Adrenal gland (tissue), 5 donors: ENCODE measurements around the gene PPP1R12B.

ENCODE experiments used
- POLR2A ChIP-seq, 2 donors: fragments of 450-650 bp; IDR thresholded peaks; one replicate each; pipeline ENCODE4 v1.6.1; 2017; ENCODE audit warnings: antibody characterized with exemption in 2 of 2, mild to moderate bottlenecking in 2 of 2, moderate library complexity in 1 of 2
- TF ChIP-seq, protein P1 (sequence below), 6 experiments: fragments of 450-650 bp in 4 of 6; fragments of 200-600 bp in 2 of 6; sonication (generic) in 1 of 6; IDR thresholded peaks; 1 replicate in 5 of 6; 2 replicates in 1 of 6; pipeline versions ENCODE4 v1.5.1 to v1.8.0; 2016 to 2021; ENCODE audit warnings: antibody characterized with exemption in 6 of 6, mild to moderate bottlenecking in 2 of 6, moderate library complexity in 1 of 6
- donor health status: DM: no; HTN: no; CAD: no.

DNA sequence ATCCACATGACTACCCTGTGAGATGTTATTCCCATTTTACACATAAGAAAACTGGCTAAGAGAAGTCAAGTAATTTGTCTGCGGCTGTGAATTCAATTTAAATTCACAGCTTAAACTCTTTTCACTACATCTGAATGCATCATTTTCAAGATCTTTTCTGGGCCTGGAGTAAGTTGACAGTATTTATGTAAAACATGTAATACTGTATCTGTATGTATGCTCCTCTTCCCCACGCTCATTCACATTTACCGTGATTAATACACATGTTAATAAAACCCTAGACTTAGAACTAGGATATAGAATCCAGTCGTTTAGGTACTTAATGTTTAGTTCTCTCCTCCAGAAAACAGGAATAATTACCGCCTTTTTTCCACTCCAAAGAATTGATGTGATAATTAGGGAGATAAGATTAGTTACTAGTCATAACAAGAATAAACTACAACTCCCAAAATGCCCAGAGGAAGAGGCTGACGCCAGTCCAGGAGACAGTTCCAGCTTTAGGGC, 442 bp upstream of the PPP1R12B start:
- TF ChIP-seq POLR2A (IDR thresholded peaks at IDR 0.05): no peak
- TF ChIP-seq, protein P1, sequence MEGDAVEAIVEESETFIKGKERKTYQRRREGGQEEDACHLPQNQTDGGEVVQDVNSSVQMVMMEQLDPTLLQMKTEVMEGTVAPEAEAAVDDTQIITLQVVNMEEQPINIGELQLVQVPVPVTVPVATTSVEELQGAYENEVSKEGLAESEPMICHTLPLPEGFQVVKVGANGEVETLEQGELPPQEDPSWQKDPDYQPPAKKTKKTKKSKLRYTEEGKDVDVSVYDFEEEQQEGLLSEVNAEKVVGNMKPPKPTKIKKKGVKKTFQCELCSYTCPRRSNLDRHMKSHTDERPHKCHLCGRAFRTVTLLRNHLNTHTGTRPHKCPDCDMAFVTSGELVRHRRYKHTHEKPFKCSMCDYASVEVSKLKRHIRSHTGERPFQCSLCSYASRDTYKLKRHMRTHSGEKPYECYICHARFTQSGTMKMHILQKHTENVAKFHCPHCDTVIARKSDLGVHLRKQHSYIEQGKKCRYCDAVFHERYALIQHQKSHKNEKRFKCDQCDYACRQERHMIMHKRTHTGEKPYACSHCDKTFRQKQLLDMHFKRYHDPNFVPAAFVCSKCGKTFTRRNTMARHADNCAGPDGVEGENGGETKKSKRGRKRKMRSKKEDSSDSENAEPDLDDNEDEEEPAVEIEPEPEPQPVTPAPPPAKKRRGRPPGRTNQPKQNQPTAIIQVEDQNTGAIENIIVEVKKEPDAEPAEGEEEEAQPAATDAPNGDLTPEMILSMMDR (IDR thresholded peaks at IDR 0.05): no peak
